PC-3 (cell line): ENCODE results near the gene ZNF385B. TPM values are rescaled to one million over a fixed set of nuclear protein-coding genes. Genes with fewer than 3 reads are reported as not detected.

Experiments used
- ATAC-seq: fragments of 200-7000 bp; cut with Tn5 transposase; 2 replicates; pipeline ENCODE4 v1.9.1; 2020; ENCODE audit warnings: mild to moderate bottlenecking, moderate library complexity
- BruUV-seq: library from RNA; stranded (reverse); fragments of 400-500 nt; replicated peaks from 2 replicates; lab custom pipeline; 2021; lab: Mats Ljungman, UMichigan
- CTCF ChIA-PET: fragments of 300-600 bp; sonication (Branson Sonifier 250); formaldehyde crosslinking; loops from one replicate; lab custom pipeline; 2022; ENCODE audit warnings: antibody characterized with exemption; lab: Charles Lee
- POLR2A ChIA-PET: fragments of 300-600 bp; sonication (Branson Sonifier 250); formaldehyde crosslinking; loops from one replicate; lab custom pipeline; 2022; ENCODE audit warnings: antibody characterized with exemption; ENCODE audit not compliant: unreplicated experiment; lab: Charles Lee
- DNase-seq: peaks from one replicate; pipeline ENCODE4 v3.0.0-alpha.2; 2015
- H2AFZ ChIP-seq: fragments of 300-600 bp; sonication (generic); 2 replicates; pipeline ENCODE4 v1.6.0; 2016; ENCODE audit warnings: antibody characterized with exemption, low read length
- H3F3A ChIP-seq: fragments of 300-600 bp; sonication (generic); one replicate; pipeline ENCODE4 v1.6.0; 2017; ENCODE audit warnings: antibody characterized with exemption, low read length, control low read depth, mild to moderate bottlenecking; ENCODE audit not compliant: unreplicated experiment
- H3K27ac ChIP-seq: fragments of 300-600 bp; sonication (generic); 2 replicates; pipeline ENCODE4 v1.5.1; 2016; ENCODE audit warnings: mild to moderate bottlenecking, low read length
- H3K27me3 ChIP-seq: fragments of 300-600 bp; sonication (generic); 2 replicates; pipeline ENCODE4 v1.6.1; 2016; ENCODE audit warnings: low read length, mixed read lengths
- H3K36me3 ChIP-seq: fragments of 300-600 bp; sonication (generic); 2 replicates; pipeline ENCODE4 v1.6.1; 2016; ENCODE audit warnings: low read depth, mixed run types, low read length, mixed read lengths
- H3K4me1 ChIP-seq: fragments of 300-600 bp; sonication (generic); 2 replicates; pipeline ENCODE4 v1.5.1; 2016; ENCODE audit warnings: low read length; ENCODE audit not compliant: insufficient read depth
- H3K4me2 ChIP-seq: fragments of 300-600 bp; sonication (generic); 2 replicates; pipeline ENCODE4 v1.6.0; 2016; ENCODE audit warnings: low read length
- H3K4me3 ChIP-seq: fragments of 300-600 bp; sonication (generic); 2 replicates; pipeline ENCODE4 v1.5.1; 2016; ENCODE audit warnings: mild to moderate bottlenecking, low read length, mixed read lengths
- H3K79me2 ChIP-seq: fragments of 300-600 bp; sonication (generic); 2 replicates; pipeline ENCODE4 v1.6.1; 2017; ENCODE audit warnings: low read length, mixed read lengths
- H3K9ac ChIP-seq: fragments of 300-600 bp; sonication (generic); 2 replicates; pipeline ENCODE4 v1.6.0; 2016; ENCODE audit warnings: mild to moderate bottlenecking, low read length
- H3K9me2 ChIP-seq: fragments of 300-600 bp; sonication (generic); replicated peaks from 2 replicates; pipeline ENCODE4 v1.6.1; 2016; ENCODE audit warnings: mixed run types, low read length, mixed read lengths
- H3K9me3 ChIP-seq: fragments of 300-600 bp; sonication (generic); 2 replicates; pipeline ENCODE4 v1.6.1; 2016; ENCODE audit warnings: low read length, mixed read lengths
- H4K20me1 ChIP-seq: fragments of 300-600 bp; sonication (generic); 2 replicates; pipeline ENCODE4 v1.6.1; 2016; ENCODE audit warnings: low read length, mixed read lengths
- EZH2 ChIP-seq: fragments of 300-600 bp; sonication (generic); IDR thresholded peaks from one replicate; pipeline ENCODE4 v1.6.1; 2017; ENCODE audit warnings: antibody characterized with exemption, mild to moderate bottlenecking, low read length; ENCODE audit not compliant: unreplicated experiment
- EZH2phosphoT487 ChIP-seq: fragments of 300-600 bp; sonication (generic); IDR thresholded peaks from 2 replicates; pipeline ENCODE4 v1.6.1; 2018; ENCODE audit warnings: mild to moderate bottlenecking, antibody characterized with exemption, low read length, borderline replicate concordance
- intact Hi-C: fragments of 100-400 bp; cut with micrococcal nuclease; formaldehyde crosslinking; loops from 2 replicates; pipeline ENCODE4 v1.9.0; 2023
- total RNA-seq: library from RNA; depleted of rRNA; stranded (reverse); fragments of >200 nt; gene quantifications from 2 replicates; pipeline ENCODE4 v1.2.3, GENCODE V29; 2014
- TF ChIP-seq, protein P1 (sequence below): fragments of 300-600 bp; sonication (generic); conservative IDR thresholded peaks from 2 replicates; pipeline ENCODE4 v1.5.1; 2017; ENCODE audit warnings: antibody characterized with exemption, low read depth, mild to moderate bottlenecking, low read length

The ZNF385B gene
- total RNA-seq, 1 experiment from 2014 or later = 2.4 TPM

DNA sequence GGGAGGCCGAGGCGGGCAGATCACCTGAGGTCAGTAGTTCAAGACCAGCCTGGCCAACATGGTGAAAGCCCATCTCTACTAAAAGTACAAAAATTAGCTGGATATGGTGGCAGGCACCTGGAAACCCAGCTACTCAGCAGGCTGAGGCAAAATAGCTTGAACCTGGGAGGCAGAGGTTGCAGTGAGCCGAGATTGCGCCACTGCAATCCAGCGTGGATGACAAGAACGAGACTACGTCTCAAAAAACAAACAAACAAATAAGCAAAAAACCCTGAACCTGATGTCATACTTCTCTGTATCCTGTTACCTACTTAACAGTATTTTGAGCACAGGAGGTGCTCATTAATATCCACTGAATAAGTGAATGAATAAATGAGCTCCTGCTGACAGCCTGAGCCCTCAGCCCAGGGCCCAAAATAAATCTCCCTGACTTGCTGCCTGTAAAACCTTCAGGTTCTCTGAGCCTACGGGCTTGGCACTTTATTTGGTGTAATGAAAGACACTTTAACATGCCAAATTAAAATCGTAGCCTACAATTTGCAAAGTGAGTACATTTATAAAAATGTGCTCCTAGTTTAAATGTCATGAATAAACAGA is 215.1 kb downstream of the ZNF385B start:
- no peaks in the 10 kb centered on the region for H3K4me1 ChIP-seq
- H3K4me3 ChIP-seq = no peak overlapping the region
- CTCF ChIA-PET = no interaction called here
- no peaks in the 10 kb centered on the region for H4K20me1 ChIP-seq
- intact Hi-C loops = no loop called here
- H3K27ac ChIP-seq = no peak overlapping the region
- no peaks in the 10 kb centered on the region for H3K9me2 ChIP-seq
- H3K4me2 ChIP-seq = no peak overlapping the region
- no peak overlapping the region for H3K9ac ChIP-seq
- H3F3A ChIP-seq = no peaks in the 10 kb centered on the region
- no peaks in the 10 kb centered on the region for H3K36me3 ChIP-seq
- BruUV-seq = no TSS peak
- DNase-seq (no peak), ATAC-seq (no peak)
- no peaks in the 10 kb centered on the region for H3K9me3 ChIP-seq
- TF ChIP-seq, protein P1, sequence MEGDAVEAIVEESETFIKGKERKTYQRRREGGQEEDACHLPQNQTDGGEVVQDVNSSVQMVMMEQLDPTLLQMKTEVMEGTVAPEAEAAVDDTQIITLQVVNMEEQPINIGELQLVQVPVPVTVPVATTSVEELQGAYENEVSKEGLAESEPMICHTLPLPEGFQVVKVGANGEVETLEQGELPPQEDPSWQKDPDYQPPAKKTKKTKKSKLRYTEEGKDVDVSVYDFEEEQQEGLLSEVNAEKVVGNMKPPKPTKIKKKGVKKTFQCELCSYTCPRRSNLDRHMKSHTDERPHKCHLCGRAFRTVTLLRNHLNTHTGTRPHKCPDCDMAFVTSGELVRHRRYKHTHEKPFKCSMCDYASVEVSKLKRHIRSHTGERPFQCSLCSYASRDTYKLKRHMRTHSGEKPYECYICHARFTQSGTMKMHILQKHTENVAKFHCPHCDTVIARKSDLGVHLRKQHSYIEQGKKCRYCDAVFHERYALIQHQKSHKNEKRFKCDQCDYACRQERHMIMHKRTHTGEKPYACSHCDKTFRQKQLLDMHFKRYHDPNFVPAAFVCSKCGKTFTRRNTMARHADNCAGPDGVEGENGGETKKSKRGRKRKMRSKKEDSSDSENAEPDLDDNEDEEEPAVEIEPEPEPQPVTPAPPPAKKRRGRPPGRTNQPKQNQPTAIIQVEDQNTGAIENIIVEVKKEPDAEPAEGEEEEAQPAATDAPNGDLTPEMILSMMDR = no peak
- TF ChIP-seq EZH2 (no peak), EZH2phosphoT487 (no peak)
- no peaks in the 10 kb centered on the region for H3K27me3 ChIP-seq
- POLR2A ChIA-PET = no interaction called here
- H2AFZ ChIP-seq = no peak overlapping the region
- H3K79me2 ChIP-seq = no peaks in the 10 kb centered on the region

DNA sequence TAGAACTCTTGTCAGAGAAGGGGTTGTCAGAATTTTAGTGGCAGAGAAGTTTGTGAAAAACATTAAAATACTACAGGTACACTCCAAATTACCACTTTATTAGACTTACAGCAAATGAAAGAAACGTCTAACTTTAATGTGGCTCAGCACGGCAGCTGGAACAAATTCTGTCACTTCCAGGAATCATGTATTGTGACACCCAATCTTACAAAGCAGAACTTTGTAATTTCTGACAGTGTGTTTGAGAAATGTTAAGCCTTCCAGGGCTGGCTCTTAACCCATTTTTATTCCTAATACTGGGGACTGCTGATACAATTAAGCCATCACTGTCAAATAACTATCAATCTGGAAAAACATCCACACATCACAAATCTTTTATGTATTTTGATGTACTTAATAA is 216.4 kb downstream of the ZNF385B start:
- CTCF ChIA-PET = no interaction called here
- POLR2A ChIA-PET = no interaction called here

DNA sequence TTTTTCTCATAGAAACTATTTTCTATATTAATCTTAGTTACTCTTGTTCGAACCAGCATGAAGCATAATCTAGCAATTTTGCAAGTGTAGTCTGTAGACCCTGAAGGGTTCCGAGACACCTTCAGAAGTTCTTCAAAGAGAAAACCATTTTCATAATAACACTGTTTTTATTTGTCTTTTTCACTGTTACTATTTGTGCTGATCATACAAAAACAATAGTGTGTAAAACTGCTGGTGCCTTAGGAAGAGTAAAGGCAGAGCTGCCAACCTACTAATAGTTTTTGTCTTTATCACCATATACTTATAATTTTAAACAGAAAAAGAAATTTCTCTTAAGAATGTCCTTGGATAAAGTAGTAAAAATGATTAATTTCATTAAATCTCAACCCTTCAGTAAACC is 218.9 kb downstream of the ZNF385B start:
- no peaks in the 10 kb centered on the region for H3K36me3 ChIP-seq
- CTCF ChIA-PET = no interaction called here
- POLR2A ChIA-PET = no interaction called here
- DNase-seq (no peak), ATAC-seq (no peak)
- H3F3A ChIP-seq = no peaks in the 10 kb centered on the region
- H3K9me2 ChIP-seq = no peaks in the 10 kb centered on the region
- no peaks in the 10 kb centered on the region for H3K27me3 ChIP-seq
- no peak overlapping the region for H3K4me3 ChIP-seq
- H3K9me3 ChIP-seq = no peaks in the 10 kb centered on the region
- no TSS peak for BruUV-seq
- H3K4me1 ChIP-seq = no peaks in the 10 kb centered on the region
- no peak overlapping the region for H3K4me2 ChIP-seq
- TF ChIP-seq EZH2phosphoT487 (no peak), EZH2 (no peak)
- TF ChIP-seq, protein P1 = no peak
- intact Hi-C loops = no loop called here
- H3K27ac ChIP-seq = no peak overlapping the region
- H2AFZ ChIP-seq = no peak overlapping the region
- H4K20me1 ChIP-seq = no peaks in the 10 kb centered on the region
- H3K79me2 ChIP-seq = no peaks in the 10 kb centered on the region
- no peak overlapping the region for H3K9ac ChIP-seq

More for the DNA sequence above, 216.4 kb downstream of the ZNF385B start:
- no peak overlapping the region for H3K27ac ChIP-seq
- H3K36me3 ChIP-seq = no peaks in the 10 kb centered on the region
- ATAC-seq (no peak), DNase-seq (no peak)
- no peaks in the 10 kb centered on the region for H3K9me2 ChIP-seq
- no peak overlapping the region for H3K4me3 ChIP-seq
- no TSS peak for BruUV-seq
- H3K9me3 ChIP-seq = no peaks in the 10 kb centered on the region
- H3K79me2 ChIP-seq = no peaks in the 10 kb centered on the region
- TF ChIP-seq, protein P1 = no peak
- TF ChIP-seq EZH2phosphoT487 = no peak
- TF ChIP-seq EZH2 = no peak
- no peaks in the 10 kb centered on the region for H3K4me1 ChIP-seq
- no peak overlapping the region for H3K9ac ChIP-seq
- H3K4me2 ChIP-seq = no peak overlapping the region
- H4K20me1 ChIP-seq = no peaks in the 10 kb centered on the region
- intact Hi-C loops = no loop called here
- no peak overlapping the region for H2AFZ ChIP-seq
- H3K27me3 ChIP-seq = no peaks in the 10 kb centered on the region
- no peaks in the 10 kb centered on the region for H3F3A ChIP-seq
